DMS53 (cell line): Measurements from ENCODE around the gene AP3B1.
"Not testable (repeated sequence)": the region's sequence is repeated elsewhere in the genome, so short reads cannot be mapped to it uniquely, and the experiment has no call there.

Source experiments
- DNase-seq: peaks from one replicate; lab custom pipeline; 2025; lab: John Stamatoyannopoulos, UW

AP3B1 gene

DNA sequence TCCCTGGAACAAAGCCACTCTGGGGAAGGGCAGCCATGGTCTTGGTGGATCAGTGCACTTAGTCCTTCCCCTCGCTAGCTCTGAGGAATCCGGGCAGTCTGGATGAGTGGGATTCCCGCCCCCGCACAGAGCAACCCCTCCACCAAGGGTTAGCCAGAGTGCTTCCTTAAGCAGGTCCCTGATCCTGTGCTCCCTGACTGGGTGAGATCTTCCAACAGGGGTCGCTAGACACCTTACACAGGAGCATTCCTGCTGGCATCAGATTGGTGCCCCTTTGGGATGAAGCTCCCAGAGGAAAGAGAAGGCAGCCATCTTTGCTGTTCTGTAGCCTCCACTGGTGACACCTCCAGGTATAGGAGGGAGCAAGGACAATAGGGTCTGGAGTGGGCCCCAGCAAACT, 228.8 kb downstream of the AP3B1 start:
- DNase-seq: peak; percentile 34

DNA sequence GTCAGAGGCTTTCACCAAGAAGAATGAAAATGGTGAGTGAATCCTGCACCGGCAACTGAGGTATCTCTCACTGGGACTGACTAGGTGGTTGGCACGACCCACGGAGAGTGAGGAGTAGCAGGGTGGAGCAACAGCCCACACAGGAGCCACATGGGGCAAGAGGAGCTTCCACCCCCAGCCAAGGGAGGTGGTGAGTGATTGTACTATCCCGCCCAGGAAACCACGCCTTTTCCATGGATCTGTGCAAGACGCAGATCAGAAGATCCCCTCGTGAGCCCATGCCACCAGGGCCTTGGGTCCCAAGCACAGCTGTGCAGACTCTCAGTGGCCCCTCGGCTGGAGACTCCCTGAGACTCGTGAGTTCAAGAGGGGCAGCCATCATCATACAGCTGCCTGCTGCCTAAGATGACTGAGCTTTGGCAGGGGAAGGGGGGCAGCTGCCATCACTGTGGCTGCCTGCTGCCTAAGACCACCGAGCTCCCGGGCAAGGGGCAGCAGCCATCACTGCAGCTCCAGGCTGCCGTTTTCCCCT, 229.5 kb downstream of the AP3B1 start:
- no peak for DNase-seq

DNA sequence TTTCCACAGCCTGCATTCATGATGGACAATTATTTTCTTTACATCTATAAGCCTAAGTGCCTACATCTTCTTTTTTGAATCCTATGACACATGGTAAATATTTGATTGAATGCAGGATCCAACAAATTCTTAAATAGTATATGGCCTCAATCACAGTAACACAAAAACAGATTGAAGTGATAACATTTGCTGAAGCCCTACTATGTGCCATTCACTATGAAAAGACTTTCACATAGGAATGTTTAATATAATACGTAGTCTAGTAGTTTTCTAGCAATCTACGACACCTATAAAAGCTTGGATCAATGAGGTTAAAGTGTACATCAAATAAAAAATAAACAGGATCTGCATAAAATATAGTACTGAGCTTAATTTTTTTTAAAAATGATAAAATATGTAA, 231.0 kb downstream of the AP3B1 start:
- DNase-seq: no peak

DNA sequence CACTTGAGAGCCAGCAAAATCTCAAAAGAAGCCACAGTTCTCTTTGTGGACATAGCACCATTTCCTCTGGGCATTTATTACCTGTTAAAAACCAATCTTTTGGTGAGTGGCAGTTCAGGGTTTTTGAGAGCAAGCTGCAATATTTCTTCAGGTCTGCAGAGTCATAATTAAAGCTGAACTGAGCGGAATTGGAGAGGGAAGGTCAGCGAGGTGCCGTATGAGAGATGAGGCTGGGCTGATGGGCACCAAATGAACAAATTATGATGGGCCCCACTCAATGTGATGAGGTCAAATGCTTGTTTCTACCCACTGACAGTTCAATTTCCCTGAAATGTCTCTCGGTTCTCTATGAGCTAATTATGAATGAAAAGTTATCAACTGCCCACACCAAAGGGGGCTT, 231.9 kb downstream of the AP3B1 start:
- DNase-seq: no peak

DNA sequence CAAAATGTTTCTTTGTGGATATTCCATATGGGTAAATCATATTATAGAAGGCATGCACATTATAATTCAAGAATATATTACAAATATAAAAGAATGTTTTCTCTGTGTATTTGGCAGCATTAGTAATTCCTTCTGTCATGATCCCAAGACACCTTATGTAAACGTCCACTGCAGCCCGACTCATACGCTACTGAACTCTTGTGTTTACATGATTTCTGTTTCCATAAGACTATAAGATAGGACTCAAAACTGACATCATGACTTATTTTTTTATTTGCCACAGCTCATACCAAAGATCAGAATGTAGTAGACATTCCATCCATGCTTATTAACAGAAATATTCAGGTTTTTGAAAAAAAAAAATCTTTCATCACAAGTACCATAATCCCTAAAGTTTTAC, 234.1 kb downstream of the AP3B1 start:
- no peak for DNase-seq

DNA sequence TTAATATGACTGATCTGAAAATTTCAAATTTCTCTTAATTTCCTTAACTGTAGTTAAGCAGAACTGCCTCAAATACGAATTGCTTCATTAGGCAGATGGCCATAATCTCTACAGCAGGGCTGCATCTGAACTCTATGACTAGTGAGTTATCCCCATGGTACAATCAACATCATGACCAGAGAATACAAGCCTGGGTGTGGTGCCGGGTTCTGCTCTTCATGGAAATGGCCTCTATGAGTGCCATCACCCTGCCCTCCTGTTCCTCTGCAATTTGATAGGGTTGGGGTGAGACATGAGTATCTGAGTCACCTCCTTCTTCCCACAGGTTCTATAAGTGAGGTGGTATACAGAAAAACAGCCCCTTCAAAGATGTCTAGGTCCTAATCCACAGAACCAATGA, 235.9 kb downstream of the AP3B1 start:
- DNase-seq: peak; percentile 33

DNA sequence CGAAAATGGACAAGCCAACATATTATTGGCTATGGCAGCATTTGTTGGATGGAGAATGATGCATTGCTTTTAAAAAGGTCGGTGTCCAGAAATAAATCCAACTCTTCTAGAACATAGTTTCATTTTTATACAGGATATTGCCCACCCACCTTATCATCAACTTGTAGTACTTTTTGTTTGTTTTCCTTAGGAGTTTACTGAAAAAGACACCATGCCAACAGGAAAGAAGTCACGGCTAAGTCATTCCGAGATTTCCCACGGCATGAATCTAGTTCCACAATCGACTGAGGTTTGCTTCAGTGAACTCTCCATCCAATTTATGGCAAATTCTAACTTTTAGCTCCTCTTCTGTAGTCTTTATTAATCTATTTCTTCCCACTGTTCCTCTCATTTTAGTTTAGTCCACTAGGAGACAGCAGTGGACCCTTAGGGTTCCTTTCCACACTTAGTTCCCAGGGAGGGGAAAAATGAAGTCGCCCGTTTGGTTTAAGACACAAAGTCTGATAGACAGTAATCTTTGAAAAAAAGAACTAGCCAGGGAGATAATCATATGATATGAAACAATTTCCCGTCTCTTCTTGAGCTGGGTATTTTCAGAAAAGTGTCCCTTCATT, 237.5 kb downstream of the AP3B1 start:
- no peak for DNase-seq

DNA sequence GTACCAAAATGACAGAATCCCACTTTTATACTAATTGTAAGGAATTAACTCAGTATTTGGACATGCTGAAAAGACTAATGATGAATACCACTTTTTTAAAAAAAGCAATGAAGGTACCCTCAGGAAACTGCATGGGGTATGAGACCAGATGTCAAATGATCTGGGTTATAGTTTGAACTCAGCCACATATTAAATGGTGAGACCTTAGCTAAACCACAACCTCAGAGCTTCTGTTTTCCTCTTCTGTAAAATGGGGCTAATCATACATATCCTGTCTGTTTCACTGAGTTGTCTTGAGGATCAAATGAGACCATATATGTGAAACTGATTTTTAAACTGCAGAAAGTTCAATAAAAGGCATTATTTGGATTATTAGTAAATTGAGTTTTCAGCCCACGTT, 238.4 kb downstream of the AP3B1 start:
- no peak for DNase-seq

DNA sequence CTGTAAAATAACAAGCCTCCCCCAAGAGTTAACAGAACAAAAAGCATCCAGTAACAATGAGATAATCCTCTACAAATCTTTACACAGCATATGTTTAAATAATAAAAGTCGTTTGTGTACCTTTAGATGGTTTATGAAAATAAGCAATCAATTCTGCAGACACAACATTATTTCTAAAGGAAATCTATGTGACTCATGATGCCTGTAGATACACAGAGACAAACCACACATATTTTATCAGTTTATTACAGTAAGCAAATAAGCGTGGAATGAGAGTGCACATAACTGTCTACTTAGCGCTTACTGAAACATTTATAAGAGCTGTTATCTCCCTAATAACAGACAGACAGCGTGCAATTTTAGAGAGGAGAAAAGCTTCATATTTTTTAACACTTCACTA, 243.6 kb downstream of the AP3B1 start:
- peak; percentile 82 for DNase-seq

DNA sequence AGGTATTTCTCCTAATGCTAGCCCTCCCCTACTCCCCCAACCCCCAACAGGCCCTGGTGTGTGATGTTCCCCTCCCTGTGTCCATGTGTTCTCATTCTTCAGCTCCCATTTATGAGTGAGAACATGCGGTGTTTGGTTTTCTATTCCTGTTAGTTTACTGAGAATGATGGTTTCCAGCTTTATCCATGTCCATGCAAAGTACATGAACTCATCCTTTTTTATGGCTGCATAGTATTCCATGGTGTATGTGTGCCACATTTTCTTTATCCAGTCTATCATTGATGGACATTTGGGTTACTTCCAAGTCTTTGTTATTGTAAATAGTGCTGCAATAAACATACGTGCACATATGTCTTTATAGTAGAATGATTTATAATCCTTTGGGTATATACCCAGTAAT, 247.7 kb downstream of the AP3B1 start:
- not testable (repeated sequence) for DNase-seq

DNA sequence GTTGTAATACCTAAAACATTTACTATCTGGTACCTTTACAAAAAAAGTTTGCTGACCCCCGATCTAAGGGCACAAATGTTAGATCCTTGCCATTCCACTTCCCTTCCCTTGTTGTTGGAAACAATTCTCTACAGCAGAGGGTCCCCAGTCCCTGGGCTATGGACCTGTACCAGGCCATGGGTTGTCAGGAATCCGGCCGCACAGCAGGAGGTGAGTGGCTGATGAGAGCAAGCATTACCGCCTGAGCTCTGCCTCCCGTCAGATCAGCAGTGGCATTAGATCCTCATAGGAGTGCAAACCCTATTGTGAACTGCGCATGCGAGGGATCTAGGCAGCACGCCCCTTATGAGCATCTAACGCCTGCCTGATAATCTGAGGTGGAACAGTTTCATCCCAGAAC, 248.5 kb downstream of the AP3B1 start:
- no peak for DNase-seq

DNA sequence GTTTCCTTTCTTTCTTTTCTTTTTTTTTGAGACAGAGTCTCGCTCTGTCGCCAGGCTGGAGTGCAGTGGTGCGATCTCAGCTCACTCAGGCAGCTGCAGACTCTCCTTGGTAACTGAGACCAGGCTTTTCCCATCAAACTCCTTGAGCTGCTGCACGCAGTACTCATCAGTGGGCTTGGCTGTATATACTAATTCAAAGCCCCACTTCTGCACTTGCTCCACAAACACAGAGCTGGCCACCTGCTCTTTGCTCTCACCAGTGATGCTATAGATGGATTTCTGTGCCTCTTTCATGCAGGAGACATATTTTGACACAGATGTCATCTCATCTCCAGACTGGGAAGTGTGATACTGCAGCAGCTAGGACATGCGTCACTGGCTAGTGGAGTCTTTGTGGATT, 252.7 kb downstream of the AP3B1 start:
- peak; percentile 18 for DNase-seq

DNA sequence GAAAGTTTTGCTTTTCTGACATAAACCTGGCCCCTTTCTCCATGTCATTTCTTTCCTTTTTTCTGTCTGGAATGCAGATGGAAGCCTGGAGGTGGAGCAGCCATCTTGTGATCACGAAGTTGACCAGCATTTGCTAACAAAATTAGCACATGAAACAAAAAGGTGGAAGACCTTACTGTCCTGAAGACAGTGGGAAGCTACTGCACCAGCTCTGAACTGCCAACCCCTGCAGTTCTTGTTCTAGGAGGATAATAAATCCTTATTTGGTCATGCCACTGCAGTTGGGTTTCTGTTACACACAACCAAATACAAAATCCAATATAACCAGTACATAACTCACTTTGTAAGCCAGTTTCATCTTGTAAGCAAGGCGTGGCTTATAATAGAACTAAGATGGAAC, 269.0 kb downstream of the AP3B1 start:
- no peak for DNase-seq

DNA sequence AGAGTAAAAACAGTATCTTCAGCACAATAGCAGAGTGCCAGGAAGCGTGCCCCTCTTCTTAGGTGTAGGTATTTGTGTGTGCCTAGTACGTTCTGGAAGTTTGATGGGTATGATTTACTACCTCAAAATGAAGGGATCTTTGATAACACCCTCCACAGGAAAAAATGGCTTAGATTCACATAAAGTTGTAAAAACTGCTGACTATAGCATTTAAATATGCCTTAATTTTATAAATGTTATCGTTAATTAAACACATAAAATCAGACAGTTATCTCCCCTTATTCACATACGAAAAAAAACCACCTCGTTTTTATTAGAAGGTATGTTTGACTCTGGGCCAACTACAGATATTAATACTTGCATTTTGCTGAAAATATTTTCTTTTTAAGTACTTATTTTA, 274.8 kb downstream of the AP3B1 start:
- no peak for DNase-seq

DNA sequence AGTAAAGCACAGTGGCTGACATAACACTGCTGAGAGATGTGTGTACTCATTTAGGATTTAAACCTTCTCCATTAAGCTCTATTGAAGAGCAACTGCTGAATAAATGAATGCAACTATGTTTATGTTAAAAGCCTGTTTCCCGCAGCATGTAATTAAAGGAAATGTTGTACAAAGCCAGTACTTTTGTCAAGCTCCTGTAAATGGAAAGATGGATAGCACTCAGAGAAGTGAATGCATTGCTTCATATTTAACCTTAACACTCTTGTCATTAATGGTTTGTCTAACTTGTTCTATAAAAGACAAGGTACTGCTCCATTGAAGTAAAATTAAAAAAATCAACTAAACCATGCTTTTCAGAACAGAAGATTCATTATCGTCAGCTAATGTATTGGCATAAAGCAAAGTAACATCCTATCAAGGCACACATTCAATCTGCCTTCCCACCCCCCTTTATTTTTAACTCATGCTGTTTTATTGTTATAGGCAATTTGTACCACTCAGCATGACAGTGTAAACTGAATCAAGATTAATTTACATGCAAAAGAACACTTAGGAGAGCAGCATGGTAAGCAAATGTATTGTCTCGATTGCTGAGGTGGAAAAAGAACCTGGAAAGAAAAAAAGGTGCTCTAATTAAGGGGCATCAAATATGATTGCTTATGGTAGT, 277.5 kb downstream of the AP3B1 start:
- DNase-seq: no peak

DNA sequence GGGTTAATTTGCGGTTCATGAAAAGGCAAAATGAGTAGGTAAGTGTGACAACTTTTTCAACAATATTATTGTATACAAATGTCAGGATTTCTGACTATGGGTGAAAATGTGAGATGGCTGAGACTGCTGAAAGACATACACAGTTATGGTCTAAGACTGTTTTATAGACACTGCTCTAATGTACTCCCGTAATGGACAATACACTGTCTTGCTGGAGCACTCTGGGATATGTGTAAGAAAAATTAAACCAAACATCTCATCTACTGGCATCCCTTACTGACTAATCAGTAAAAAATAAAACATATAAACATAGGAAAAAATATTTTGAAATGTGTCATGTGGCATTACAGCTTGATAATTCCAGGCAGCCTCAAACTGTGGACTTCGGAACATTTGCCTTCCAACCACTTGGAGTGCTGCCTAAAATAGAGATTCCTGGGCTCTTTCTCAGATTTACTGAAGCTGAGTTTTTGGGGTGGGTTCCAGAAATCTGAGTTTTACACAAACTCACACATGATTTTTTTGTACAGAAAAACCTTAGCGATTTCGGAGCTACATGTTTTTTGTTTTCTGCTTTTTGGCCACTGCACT, 284.5 kb downstream of the AP3B1 start:
- DNase-seq: no peak

DNA sequence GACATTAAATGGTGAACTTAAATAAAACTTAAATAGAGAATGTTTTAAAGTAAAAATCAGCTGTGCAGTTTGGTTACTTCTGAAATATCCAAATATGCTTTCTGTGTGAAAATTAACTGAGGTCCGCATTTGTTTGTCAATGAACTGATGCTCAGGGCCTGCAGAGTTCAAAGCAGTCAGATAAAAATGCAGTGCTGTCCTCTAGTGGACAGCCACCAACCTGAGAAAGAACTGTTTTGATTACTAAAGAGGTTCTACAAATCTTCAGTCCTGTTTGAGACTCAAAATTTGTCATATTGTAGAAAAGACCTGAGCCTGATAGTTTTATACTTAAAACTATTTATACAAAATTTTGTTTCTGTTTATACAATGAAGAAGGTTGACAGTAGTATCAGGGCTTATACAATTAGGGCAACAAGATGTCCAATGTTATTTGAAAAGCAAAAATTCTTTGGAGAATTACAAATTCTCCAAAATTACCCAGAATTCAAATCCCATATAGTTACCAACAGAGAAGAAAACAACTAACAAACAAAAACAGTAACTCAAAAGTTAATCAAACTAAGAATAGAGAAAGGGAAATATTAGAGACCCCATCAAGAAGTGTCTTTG, 286.0 kb downstream of the AP3B1 start:
- DNase-seq: peak; percentile 74

DNA sequence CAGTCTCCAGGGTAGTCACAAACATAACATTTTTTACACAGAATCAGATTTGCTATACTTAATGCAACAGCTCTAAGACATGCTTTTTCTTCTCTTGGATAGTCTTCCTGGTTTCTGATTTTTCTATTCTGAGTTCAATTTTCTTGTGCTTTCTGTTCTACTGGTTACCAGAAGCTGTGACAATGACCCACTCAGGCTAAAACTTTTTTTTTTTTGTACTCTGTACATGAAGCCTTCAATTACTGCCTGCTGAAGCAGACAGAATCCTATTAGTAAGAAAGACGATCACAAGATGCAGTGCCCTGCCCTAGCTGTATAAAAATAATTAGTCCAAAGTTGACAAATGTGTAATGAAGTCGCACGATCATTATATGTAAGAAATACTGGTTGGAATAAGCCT, 287.3 kb downstream of the AP3B1 start:
- no peak for DNase-seq

DNA sequence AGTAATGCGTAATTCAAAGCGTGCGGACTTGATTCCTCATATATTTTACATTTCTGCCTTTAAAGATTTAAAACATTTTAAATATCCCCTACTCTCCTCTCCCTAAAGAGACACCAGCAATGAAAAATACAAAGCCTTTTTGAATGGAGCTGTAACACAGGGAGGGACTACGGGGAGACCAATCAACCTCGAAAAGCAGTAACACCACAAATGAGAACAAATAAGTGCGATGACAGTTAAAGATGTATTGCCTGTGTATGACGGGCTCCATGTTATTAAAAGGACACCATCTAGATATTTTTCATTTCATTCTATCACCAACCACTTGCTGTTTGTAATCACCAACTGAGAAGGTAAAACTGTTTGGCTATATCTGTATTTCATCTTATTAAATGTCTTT, 288.0 kb downstream of the AP3B1 start:
- no peak for DNase-seq

DNA sequence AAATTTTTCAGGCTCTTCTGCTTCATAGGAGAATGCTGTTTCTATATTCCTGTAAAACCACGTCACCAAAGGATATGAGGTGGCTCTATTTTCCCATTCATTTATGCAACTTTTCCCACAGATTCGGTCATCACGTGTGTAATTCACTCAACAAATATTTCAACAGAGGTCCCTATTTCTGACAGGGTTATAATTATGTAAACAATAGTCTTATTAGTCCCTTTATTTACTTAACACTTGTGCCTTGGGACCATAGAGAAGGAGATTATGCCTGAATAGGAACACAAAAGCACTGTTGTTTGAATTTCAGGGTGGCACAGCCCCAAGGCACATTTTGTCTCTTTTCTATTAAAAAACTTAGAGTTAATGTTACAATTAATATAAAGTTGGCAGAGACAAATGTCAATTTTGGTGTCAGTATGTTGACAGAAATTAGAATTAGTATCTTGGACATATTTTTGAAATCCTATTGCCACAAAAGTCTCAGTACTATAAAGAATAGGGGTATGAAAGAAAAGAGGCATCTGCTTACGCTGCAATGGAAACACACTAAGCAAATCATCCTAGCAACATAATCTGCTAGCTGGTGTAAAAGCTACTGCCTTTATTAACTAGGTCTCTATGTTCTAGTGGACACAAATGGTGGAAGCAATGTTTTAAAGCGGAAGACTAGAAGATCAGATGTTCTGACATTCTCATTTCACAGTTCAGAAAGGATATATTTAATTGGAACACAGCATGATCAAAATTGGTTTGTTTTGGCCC, 289.3 kb downstream of the AP3B1 start:
- peak; percentile 69 for DNase-seq

DNA sequence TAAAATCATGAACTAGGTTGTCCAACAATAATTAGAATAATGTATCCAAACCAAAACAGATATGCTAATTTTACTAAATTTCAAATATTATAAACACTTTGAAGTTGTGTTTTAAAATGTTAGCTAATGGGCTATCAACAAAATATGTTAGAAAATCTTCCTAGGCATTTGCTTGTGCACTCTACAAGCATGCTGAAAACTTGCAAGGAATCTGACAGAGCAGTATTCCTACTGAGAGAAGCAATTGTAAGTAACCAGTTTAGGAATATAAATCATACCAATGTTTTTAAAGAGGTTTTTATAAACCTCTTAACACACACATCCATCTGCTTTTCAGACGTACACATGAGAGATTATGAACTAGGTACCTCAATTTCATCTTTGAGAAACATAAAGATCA, 289.9 kb downstream of the AP3B1 start:
- DNase-seq: no peak

DNA sequence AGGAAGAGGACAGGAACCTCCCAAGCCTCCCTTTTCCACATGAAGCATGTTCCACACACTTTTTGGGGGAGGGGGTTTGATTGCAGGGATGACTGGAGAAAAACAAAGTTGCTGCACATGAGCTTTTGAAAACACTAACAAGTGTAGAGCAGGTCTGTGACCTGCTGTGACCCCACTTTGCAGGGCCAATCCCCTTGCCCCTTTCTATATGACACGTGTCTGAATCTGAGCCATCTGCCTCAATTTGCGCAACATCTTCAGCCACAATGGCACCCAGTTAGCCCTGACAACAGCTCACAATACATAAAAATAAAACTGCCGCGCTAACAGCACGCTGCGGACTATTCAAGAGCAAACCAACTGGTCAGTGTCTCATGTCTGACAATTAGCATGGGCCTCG, 290.6 kb downstream of the AP3B1 start:
- peak; percentile 13 for DNase-seq
